ENCODE results near the gene OSBPL1A.

OSBPL1A gene

DNA sequence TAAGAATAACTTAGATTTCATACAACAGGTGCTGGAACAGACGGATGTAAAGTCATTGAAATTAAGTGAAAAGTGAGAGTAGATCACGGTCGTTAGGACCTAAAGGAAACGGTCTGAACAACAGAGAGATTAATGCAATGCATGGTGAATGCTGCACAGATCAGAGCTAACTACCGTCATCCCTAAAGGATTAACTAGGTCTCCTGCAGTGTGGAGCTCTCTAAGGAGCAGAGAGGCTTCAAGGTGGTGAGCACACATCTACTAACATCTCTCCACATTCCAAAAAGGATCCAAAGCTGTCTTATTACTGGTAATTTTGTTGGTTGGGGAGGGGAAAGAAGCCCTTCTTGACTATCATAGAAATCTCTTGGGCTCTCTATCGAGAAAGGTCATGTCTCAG lies 183.5 kb downstream of the OSBPL1A start:
- TF ChIP-seq POLR2AphosphoS5 (IDR thresholded peaks at IDR 0.05; ENCODE audit: low read depth, low read length) = no peak

- TF ChIP-seq TAF1 (IDR thresholded peaks at IDR 0.05; ENCODE audit: borderline replicate concordance, insufficient read depth, low read length) (no peak), POLR2AphosphoS5 (IDR thresholded peaks at IDR 0.05; ENCODE audit: low read depth, low read length) (no peak), FOXP2 (optimal IDR thresholded peaks at IDR 0.05; ENCODE audit: borderline replicate concordance, extremely low read depth, extremely low read length, insufficient read depth) (no peak), REST (IDR thresholded peaks at IDR 0.05; ENCODE audit: insufficient read depth in 1 of 2, low read depth in 2 of 2, low read length in 2 of 2) (no peak), SIN3A (IDR thresholded peaks at IDR 0.05; ENCODE audit: borderline replicate concordance, insufficient read depth, low read length) (no peak)
These were observed 184.7 kb downstream of the OSBPL1A start for GRCh38 chr18:24212939-24213338.

DNA sequence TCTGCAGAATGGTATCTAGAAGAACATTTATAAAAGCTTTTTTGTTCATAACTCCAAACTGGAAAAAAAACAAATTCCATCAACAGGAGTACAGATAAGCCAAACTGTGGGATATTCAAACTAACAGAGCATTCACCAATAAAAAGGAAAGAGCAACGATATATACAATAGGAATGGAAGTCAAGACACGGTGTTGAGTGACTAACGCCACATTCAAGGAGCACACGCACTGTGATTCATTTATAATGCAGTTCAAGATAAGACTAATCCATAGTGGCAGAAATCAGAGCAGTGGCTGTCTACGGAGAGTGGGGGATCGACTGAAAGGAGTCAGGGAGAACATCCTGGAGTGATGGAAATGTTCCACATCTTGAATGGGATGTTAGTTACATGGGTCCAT lies 188.1 kb downstream of the OSBPL1A start:
- TF ChIP-seq TAF1 (IDR thresholded peaks at IDR 0.05; ENCODE audit: borderline replicate concordance, insufficient read depth, low read length) = no peak
- no peak for TF ChIP-seq POLR2AphosphoS5 (IDR thresholded peaks at IDR 0.05; ENCODE audit: low read depth, low read length)
- no peak for TF ChIP-seq REST (IDR thresholded peaks at IDR 0.05; ENCODE audit: insufficient read depth in 1 of 2, low read depth in 2 of 2, low read length in 2 of 2)
- TF ChIP-seq SIN3A (IDR thresholded peaks at IDR 0.05; ENCODE audit: borderline replicate concordance, insufficient read depth, low read length) = no peak
- TF ChIP-seq FOXP2 (optimal IDR thresholded peaks at IDR 0.05; ENCODE audit: borderline replicate concordance, extremely low read depth, extremely low read length, insufficient read depth) = no peak

GRCh38 chr18:24208270-24209035 lies 189.2 kb downstream of the OSBPL1A start:
- no peak for TF ChIP-seq POLR2AphosphoS5 (IDR thresholded peaks at IDR 0.05; ENCODE audit: low read depth, low read length)
- TF ChIP-seq FOXP2 (optimal IDR thresholded peaks at IDR 0.05; ENCODE audit: borderline replicate concordance, extremely low read depth, extremely low read length, insufficient read depth) = no peak
- TF ChIP-seq TAF1 (IDR thresholded peaks at IDR 0.05; ENCODE audit: borderline replicate concordance, insufficient read depth, low read length) = no peak
- no peak for TF ChIP-seq SIN3A (IDR thresholded peaks at IDR 0.05; ENCODE audit: borderline replicate concordance, insufficient read depth, low read length)
- no peak for TF ChIP-seq REST (IDR thresholded peaks at IDR 0.05; ENCODE audit: insufficient read depth in 1 of 2, low read depth in 2 of 2, low read length in 2 of 2)

DNA sequence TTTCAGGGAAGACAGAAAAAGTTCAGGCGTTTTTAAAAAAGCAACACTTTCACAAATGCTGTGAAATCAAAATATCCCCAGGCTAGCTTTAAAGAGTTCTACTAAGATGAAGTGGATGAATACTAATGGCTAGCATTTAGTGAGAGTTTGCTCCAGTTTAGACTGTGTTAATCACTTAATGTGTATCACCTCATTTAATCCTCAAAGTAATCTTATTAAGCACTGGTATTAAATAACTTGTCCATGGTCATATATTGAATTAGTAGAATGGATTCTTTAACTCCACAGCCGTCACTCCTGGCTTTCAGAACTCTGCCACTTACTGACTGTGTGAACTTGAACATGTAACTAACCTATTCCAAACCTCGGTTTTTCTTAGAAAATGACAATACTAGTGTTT lies 192.7 kb downstream of the OSBPL1A start:
- TF ChIP-seq POLR2AphosphoS5 (IDR thresholded peaks at IDR 0.05; ENCODE audit: low read depth, low read length) = no peak

- no peak for TF ChIP-seq POLR2AphosphoS5 (IDR thresholded peaks at IDR 0.05; ENCODE audit: low read depth, low read length)
- TF ChIP-seq REST (IDR thresholded peaks at IDR 0.05; ENCODE audit: insufficient read depth in 1 of 2, low read depth in 2 of 2, low read length in 2 of 2) = no peak
- no peak for TF ChIP-seq TAF1 (IDR thresholded peaks at IDR 0.05; ENCODE audit: borderline replicate concordance, insufficient read depth, low read length)
- TF ChIP-seq SIN3A (IDR thresholded peaks at IDR 0.05; ENCODE audit: borderline replicate concordance, insufficient read depth, low read length) = no peak
- no peak for TF ChIP-seq FOXP2 (optimal IDR thresholded peaks at IDR 0.05; ENCODE audit: borderline replicate concordance, extremely low read depth, extremely low read length, insufficient read depth)
These were observed 195.6 kb downstream of the OSBPL1A start for GRCh38 chr18:24201699-24202687.

Measured in PFSK-1 (cell line).